NB4 (cell line): ENCODE results near the gene GASK1B.
A peak's percentile ranks its signal among the peaks of the same experiment; 100 is the strongest.

Experiments used
- DNase-seq: peaks from one replicate; pipeline ENCODE4 v3.0.0; 2010; ENCODE audit warnings: low read depth
- H3K4me3 ChIP-seq: one replicate; pipeline ENCODE4 v1.5.1; 2011; ENCODE audit warnings: mild to moderate bottlenecking, low read depth, low read length, moderate library complexity
- MYC ChIP-seq: IDR thresholded peaks from 2 replicates; pipeline ENCODE4 v1.6.1; 2011; ENCODE audit warnings: low read depth, low read length
- POLR2A ChIP-seq: IDR thresholded peaks from 2 replicates; pipeline ENCODE4 v1.6.1; 2011; ENCODE audit warnings: mild to moderate bottlenecking; ENCODE audit not compliant: insufficient read length; ENCODE audit errors: extremely low read depth
- TF ChIP-seq, protein P1 (sequence below): IDR thresholded peaks from one replicate; pipeline ENCODE4 v1.5.1; 2012; ENCODE audit warnings: low read depth, low read length
- TF ChIP-seq, protein P2 (sequence below): IDR thresholded peaks from 2 replicates; pipeline ENCODE4 v1.6.1; 2011; ENCODE audit warnings: low read depth, low read length

Gene GASK1B

DNA sequence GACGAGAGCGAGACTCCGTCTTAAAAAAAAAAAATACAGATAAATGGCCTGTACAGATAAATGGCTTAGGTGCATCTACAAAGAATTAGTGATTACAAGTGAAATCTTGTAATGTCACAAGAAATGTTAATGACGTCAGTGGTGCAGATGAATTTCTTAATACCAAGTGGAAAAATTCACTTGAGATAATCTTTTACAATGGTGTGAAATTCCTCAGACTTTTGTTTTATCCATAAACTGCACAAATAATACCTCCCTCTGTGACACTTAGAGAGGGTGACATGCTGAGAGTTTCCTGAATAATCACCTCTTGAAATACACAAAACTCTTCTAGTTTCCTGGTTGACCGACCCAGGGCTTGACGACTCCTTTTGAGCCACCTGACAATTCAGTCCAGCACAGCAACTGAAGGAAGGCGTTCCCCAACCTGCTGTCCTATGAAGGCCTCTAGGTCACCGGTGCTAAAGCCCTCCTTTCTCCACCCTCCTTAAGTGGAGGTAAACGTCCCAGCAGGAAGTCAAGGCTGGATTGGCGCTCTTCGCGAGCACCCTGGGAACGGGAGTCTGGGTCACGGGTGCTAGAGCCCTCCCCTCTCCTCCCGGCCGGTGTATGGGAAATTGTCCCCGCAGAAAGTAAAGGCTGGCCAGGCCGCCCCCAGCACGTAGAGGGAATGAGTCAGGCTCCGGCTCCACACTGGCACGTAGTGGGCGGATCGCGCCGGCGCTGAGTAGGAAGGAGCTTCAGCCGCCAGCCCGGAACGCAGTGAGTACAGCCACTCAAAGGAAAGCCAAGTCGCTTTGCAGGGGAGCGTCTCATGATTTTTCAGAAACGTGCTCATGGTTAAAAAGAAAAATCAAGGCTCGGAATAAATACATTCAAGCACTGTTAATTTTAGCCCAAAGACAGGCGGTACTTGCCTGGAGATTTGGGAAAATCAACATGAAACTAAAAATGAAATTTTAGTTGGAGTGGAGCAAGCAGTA, 37.3 kb upstream of the GASK1B start, which contains the start of gene TMEM144:
TMEM144 (plus strand) TSS at position 662 of the 983 bp plus-strand sequence. CDS start 2,182 bp downstream, outside the sequence.
- H3K4me3 ChIP-seq = peak within 1 kb of the TSS; percentile 53

DNA sequence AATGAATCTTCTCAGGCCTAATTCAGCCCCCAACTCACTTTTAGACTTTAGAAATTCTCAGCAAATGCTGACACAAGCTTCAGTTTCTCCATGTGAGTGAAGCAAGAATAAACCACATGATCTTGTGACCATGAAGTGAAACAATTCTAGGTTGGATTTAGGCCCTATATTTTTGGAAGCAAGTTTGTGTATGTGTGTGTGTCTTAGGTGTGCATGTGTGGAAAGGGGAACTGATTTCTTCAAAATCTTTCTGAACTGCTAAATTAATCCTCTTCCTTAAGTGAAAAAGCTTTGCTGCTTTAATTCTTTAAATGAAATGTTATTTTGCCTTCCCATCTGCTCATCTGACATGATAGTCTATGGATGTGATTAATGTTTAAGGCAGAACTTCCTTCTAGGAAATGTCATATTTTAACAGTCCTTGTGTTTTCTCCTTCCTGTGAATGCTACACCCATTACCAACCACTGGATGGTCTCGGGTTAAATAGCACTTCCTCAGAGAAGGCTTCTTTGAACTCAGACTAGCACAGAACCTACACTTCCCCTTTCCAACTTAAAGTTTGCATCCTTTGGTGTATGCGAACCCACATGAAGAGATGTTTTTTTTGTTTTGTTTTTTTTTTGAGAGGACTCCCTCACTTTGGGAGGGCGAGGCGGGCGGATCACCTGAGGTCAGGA, 36.3 kb upstream of the GASK1B start:
- TF ChIP-seq, protein P1, sequence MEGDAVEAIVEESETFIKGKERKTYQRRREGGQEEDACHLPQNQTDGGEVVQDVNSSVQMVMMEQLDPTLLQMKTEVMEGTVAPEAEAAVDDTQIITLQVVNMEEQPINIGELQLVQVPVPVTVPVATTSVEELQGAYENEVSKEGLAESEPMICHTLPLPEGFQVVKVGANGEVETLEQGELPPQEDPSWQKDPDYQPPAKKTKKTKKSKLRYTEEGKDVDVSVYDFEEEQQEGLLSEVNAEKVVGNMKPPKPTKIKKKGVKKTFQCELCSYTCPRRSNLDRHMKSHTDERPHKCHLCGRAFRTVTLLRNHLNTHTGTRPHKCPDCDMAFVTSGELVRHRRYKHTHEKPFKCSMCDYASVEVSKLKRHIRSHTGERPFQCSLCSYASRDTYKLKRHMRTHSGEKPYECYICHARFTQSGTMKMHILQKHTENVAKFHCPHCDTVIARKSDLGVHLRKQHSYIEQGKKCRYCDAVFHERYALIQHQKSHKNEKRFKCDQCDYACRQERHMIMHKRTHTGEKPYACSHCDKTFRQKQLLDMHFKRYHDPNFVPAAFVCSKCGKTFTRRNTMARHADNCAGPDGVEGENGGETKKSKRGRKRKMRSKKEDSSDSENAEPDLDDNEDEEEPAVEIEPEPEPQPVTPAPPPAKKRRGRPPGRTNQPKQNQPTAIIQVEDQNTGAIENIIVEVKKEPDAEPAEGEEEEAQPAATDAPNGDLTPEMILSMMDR = no peak
- TF ChIP-seq MYC (no peak), POLR2A (no peak)
- TF ChIP-seq, protein P2, sequence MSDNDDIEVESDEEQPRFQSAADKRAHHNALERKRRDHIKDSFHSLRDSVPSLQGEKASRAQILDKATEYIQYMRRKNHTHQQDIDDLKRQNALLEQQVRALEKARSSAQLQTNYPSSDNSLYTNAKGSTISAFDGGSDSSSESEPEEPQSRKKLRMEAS = no peak
- no peak overlapping the region for H3K4me3 ChIP-seq
- DNase-seq = peak; percentile 68

More for the DNA sequence above, 37.3 kb upstream of the GASK1B start, which contains the start of gene TMEM144:
- TF ChIP-seq POLR2A (no peak), MYC (no peak)
- TF ChIP-seq, protein P2 = no peak
- TF ChIP-seq, protein P1 = no peak
- DNase-seq = peak; percentile 84

DNA sequence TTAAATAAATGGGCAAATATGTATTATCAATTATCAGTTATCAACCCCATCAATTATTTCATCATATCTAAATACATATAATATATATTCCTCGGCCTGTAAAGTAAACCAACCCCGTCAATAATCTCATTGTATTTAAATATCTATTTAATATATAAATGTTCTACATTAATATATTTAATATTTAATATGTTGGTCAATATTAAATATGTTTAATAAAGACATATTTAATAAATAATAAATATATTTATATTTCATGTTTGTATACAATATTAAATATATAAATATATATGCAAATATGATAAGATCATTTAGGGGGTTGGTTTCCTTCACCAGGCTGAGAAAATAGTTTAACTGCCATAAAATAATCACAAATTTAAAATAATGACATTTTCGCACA, 31.1 kb upstream of the GASK1B start:
- TF ChIP-seq, protein P2 = no peak
- TF ChIP-seq POLR2A = no peak
- TF ChIP-seq, protein P1 = no peak
- no peak for TF ChIP-seq MYC
- no peak overlapping the region for H3K4me3 ChIP-seq
- DNase-seq = no peak

DNA sequence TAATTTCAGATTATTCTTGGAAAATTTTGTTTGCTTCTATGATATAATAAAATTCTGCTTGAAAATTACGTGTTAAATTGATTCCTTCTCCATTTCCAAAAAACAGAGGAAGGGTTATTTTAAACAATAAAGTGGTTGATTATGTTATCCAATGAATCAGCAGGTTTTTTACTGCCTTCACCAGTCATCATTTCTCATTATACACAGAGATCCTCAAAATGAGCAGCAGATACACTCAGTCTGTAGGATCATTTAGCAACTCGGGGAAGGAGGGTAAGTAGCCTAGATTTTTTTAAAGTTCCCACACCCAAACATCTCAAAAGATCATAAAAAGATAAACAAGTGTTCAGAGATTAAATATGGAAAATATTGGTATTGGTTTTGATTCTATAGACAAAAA, 30.6 kb upstream of the GASK1B start:
- TF ChIP-seq, protein P1 = no peak
- TF ChIP-seq, protein P2 = no peak
- TF ChIP-seq MYC (no peak), POLR2A (no peak)
- no peak overlapping the region for H3K4me3 ChIP-seq
- no peak for DNase-seq

DNA sequence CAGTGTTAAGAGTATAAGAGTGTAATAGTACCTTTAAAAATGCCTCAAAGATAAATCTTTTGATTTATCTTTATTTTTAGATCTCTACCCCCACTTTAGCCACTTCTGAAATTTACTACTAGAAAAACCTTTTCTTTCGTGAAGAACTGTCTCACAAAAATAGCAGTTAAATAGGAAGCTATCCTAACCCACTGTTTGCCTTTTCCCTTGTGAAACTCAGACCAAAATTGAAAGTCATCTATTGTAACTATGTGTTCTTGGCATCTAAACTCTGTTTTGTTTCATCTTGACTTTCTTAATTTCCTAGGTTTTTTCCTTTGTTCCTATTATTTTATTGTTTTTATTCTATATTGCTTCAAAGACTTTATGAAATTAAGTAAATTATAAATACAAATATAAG, 29.7 kb upstream of the GASK1B start:
- no peak for TF ChIP-seq MYC
- no peak for TF ChIP-seq POLR2A
- TF ChIP-seq, protein P2 = no peak
- TF ChIP-seq, protein P1 = no peak
- H3K4me3 ChIP-seq = no peak overlapping the region
- DNase-seq = no peak
